ENCODE measurements around the gene STAT2.
"Not testable (repeated sequence)": the region's sequence is repeated elsewhere in the genome, so short reads cannot be mapped to it uniquely, and the experiment has no call there.

The STAT2 gene

GRCh38 chr12:56359851-56360767, at the start of gene STAT2:
TSS of gene STAT2 (minus strand) at chr12:56360107. CDS start at chr12:56356571, 3,536 bp downstream.
- peak; percentile 100 for DNase-seq

- DNase-seq = no peak
These were observed 49.0 kb upstream of the STAT2 start for GRCh38 chr12:56408799-56409417.

- DNase-seq = not testable (repeated sequence)
These were observed 44.3 kb upstream of the STAT2 start for GRCh38 chr12:56404227-56404626.

GRCh38 chr12:56401612-56402011, 41.7 kb upstream of the STAT2 start:
- not testable (repeated sequence) for DNase-seq

- DNase-seq = not testable (repeated sequence)
These were observed 41.2 kb upstream of the STAT2 start for GRCh38 chr12:56401125-56401524.

- not testable (repeated sequence) for DNase-seq
These were observed 39.6 kb upstream of the STAT2 start for GRCh38 chr12:56399466-56399865.

GRCh38 chr12:56398324-56398723, 38.4 kb upstream of the STAT2 start:
- DNase-seq = no peak

DNA sequence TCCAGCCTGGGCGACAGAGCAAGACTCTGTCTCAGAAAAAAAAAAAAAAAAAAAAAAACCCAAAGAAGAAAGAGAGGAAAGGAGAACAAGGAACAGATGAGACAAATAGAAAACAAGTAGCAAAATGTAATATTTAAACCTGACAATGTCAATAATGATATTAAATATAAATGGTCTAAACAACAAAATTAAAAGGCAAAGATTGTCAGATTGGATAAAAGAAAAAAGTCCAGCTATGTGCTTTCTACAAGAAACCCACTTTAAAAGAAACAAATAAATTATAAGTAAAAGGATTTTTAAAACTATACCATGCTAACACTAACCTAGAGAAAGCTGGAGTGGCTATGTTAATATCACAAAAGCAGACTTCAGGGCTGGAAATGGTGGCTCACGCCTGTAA, 32.4 kb upstream of the STAT2 start:
- no peak for DNase-seq

GRCh38 chr12:56391721-56392120, 31.8 kb upstream of the STAT2 start:
- no peak for DNase-seq

DNA sequence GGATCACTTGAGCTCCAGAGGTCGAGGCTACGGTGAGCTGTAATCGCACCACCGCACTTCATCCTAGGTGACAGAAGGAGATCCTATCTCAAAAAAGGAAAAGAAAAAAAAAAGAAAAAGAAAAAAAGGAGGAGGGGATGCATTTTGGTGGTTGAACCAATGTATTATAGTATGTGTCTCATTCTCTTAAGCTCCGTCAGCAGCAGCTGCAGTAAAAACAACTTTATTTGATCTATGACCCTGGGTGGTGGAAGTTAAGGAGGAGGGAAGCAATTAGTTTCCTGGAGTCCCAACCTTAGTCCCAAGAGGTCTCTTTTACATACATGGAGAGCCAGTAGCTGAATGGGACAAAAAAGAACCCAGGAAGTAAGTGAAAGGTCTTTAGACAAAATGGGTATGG, 29.5 kb upstream of the STAT2 start:
- DNase-seq = no peak

DNA sequence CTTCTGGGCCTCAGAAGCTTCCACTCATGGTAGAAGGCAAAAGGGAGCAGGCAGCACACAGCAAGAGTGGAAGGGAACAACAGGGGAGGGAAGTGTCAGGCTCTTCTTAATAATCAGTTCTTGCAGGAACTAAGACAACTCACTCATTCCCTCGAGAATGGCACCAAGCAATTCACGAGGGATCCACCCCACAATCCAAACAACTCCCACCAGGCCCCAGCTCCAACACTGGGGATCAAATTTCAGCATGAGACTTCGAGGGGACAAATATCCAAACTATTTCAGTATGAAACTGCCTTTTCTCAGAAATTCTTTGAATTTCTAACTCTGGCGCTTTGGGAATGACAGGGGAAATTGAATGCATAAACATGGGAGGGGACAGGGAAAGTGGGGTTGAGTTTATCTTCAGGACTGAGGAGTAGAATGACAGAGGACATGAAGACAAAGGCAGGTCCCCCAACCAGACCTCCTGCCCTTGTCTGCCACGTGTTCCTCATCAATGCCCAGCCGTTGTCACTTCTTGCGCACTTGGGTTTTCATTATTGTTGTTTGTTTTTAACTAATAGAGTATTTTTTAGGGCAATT, 27.3 kb upstream of the STAT2 start:
- no peak for DNase-seq

DNA sequence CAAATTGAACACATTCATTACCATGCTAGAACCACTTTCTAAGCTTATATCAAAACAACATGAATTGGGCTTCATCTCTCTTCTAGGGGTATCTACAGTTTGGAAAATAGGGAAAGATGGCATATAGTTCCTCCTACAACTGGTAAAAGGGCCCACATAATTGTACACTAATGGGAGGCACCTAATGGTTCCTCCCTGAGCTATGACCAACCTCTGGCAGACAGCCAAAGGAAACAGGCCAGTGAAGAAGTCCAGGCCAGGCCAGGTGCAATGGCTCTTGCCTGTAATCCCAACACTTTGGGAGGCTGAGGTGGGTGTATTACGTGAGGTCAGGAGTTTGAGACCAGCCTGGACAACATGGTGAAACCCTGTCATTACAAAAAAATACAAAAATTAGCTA, 26.0 kb upstream of the STAT2 start:
- no peak for DNase-seq

DNA sequence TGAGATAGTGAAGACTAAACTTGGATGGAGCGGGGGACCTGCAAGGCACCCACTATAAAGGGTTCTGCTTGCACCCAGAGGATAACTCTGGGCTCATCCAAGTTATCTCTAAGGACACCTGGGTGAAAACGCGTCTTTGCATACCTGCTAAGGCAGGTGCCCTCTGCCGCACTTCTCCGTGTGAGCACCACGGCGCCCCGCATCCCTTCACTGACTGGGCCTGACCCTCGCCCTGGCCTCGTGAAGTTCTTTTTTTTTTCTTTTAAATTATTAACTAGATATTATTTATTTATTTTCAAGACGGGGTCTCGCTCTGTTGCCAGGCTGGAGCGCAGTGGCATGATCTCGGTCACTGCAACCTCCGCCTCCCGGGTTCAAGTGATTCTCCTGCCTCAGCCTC, 22.7 kb upstream of the STAT2 start:
- DNase-seq = no peak

- no peak for DNase-seq
These were observed 18.0 kb upstream of the STAT2 start for GRCh38 chr12:56377989-56378316.

- DNase-seq = no peak
These were observed 17.5 kb upstream of the STAT2 start for GRCh38 chr12:56377310-56377988.

GRCh38 chr12:56375598-56376434, 15.9 kb upstream of the STAT2 start:
- DNase-seq = no peak

- no peak for DNase-seq
These were observed 15.1 kb upstream of the STAT2 start for GRCh38 chr12:56374726-56375597.

- no peak for DNase-seq
These were observed 13.6 kb upstream of the STAT2 start for GRCh38 chr12:56373515-56373914.

- DNase-seq = no peak
These were observed 7.0 kb upstream of the STAT2 start for GRCh38 chr12:56366948-56367347.

DNA sequence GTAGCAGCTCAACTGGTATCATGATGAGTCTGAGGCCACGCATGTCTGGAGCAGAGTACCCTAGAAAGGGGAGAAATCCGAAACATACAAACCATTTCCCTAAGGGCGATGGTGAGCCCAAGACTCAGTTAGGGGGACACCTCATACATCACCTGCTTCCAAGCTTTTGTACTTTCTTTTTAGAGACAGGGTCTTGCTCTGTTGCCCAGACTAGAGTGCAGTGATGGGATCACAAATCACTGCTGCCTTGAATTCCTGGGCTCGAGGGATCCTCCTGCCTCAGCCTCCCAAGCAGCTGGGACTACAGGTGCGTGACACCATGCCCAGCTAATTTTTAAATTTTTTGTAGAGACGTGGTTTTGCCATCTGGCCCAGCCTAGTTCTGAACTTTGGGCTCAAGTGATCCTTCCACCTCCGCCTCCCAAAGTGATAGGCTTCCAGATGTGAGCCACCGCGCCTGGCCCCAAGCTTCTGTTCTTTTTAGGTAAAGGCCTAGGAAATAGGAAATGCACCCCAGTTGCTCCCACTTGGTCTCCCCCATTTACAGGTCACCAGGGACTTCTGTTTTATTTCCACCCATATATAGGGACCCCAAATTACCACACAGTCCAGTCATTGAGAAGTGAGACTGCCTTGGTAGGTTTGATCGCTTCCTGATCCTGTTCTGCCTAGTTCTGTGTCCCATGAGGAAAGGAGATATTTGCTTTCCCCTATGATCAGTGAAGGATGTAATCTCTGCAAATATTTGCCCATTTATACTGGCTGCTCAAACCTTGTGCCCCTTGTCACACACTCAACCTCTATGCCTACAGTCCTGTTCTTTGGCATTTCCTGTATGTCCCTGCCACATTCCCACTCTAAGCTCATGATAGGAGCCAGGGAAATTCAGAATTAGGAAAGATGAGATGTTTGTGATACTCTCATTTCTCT, 2.5 kb upstream of the STAT2 start, which contains the start of gene APOF:
Gene APOF, minus strand, starts transcription at position 728 of the 930 bp plus-strand sequence. Its CDS starts 112 bp downstream, at position 616.
- DNase-seq = no peak
